Loucy (cell line): ENCODE data around the gene DEFB124.

ENCODE experiments used
- EZH2phosphoT487 ChIP-seq: fragments of 200-600 bp; IDR thresholded peaks from 2 replicates; pipeline ENCODE4 v1.6.1; 2018; ENCODE audit warnings: antibody characterized with exemption, mild to moderate bottlenecking, moderate library complexity, borderline replicate concordance
- TF ChIP-seq, protein P1 (sequence below): fragments of 200-600 bp; sonication (generic); conservative IDR thresholded peaks from 2 replicates; pipeline ENCODE4 v1.5.1; 2014; ENCODE audit warnings: mild to moderate bottlenecking, antibody characterized with exemption, low read length

DNA sequence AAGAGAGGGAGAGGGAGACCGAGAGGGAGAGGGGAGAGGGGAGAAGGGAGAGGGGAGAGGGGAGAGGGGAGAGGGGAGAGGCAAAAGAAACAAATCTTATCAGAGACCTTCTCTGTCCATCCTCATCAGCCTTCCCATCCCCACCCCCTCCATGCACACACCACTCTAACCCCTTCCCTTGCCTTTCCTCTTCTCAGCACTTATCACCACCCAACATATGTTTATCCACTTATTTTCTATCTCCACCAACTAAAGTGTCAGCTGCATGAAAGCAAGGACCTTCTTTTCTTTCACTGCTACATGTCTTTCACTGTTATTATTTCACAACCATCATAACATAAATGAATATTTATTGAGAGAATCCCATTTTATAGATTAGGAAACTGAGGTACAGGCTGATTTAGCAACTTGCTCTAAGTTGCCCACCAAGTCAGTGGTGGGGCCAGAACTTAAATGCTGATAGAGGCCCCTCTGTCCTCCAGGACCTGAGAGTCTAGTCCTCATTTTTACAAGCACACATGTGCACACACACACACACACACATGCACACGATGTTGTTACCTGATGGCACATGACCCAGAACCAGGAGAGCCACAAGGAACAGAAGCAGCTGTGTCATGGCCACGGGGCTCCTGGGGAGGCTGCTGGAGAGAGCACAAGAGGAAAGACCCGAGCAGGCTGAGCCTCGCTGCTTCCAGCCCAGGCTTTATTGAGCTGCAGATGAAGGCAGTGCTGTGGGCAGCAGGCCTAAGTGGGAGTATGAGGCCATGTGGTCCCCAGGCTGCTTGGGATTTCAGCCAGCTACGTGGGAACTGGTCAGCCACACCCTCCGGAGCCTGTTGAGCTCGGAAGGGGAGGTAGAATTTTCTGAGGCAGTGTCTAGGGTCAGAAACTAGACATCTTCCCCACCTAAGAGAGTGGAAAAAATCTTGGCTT, 2.3 kb downstream of the DEFB124 start:
- TF ChIP-seq, protein P1, sequence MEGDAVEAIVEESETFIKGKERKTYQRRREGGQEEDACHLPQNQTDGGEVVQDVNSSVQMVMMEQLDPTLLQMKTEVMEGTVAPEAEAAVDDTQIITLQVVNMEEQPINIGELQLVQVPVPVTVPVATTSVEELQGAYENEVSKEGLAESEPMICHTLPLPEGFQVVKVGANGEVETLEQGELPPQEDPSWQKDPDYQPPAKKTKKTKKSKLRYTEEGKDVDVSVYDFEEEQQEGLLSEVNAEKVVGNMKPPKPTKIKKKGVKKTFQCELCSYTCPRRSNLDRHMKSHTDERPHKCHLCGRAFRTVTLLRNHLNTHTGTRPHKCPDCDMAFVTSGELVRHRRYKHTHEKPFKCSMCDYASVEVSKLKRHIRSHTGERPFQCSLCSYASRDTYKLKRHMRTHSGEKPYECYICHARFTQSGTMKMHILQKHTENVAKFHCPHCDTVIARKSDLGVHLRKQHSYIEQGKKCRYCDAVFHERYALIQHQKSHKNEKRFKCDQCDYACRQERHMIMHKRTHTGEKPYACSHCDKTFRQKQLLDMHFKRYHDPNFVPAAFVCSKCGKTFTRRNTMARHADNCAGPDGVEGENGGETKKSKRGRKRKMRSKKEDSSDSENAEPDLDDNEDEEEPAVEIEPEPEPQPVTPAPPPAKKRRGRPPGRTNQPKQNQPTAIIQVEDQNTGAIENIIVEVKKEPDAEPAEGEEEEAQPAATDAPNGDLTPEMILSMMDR: no peak
- TF ChIP-seq EZH2phosphoT487: no peak
